HCT116 (cell line): ENCODE measurements around the gene TMC8. TPM values are rescaled to one million over a fixed set of nuclear protein-coding genes. Genes with fewer than 3 reads are reported as not detected.

Experiments
- ATAC-seq: fragments of 200-7000 bp; cut with Tn5 transposase; 2 replicates; pipeline ENCODE4 v1.9.1; 2020; ENCODE audit warnings: mild to moderate bottlenecking, moderate library complexity
- BruUV-seq: library from RNA; stranded (reverse); fragments of 400-500 nt; replicated peaks from 2 replicates; lab custom pipeline; 2021; lab: Mats Ljungman, UMichigan
- CTCF ChIA-PET: fragments of 300-600 bp; sonication (Branson Sonifier 250); formaldehyde crosslinking; loops from one replicate; lab custom pipeline; 2021; ENCODE audit warnings: antibody characterized with exemption; lab: Charles Lee
- POLR2A ChIA-PET: fragments of 300-600, 350-600 bp; sonication (Branson Sonifier 250); formaldehyde crosslinking; loops from one replicate; lab custom pipeline; 2021; ENCODE audit warnings: antibody characterized with exemption; lab: Charles Lee
- RAD21 ChIA-PET, 2 experiments: fragments of 300-600 bp; sonication (Branson Sonifier 250); formaldehyde crosslinking; loops; one replicate each; lab custom pipeline; 2023; ENCODE audit warnings: low total read pairs in 2 of 2; ENCODE audit not compliant: uncharacterized antibody in 2 of 2, unreplicated experiment in 2 of 2, low non-redundant PET in 1 of 2; lab: Charles Lee
- DNase-seq: peaks from one replicate; pipeline ENCODE4 v3.0.0-alpha.2; 2010; ENCODE audit warnings: low read depth, low spot score
- H2AFZ ChIP-seq: fragments of 200-600 bp; shearing (Covaris generic), sonication (generic); 2 replicates; pipeline ENCODE4 v1.6.1; 2017; ENCODE audit warnings: low read depth, mixed run types, mixed read lengths, antibody characterized with exemption, low read length; ENCODE audit not compliant: poor library complexity, severe bottlenecking
- H3K27ac ChIP-seq: 2 replicates; pipeline ENCODE4 v1.5.1; 2012; ENCODE audit warnings: low read depth, low read length
- H3K27me3 ChIP-seq: fragments of 200-600 bp; sonication (generic); 2 replicates; pipeline ENCODE4 v1.6.1; 2016; ENCODE audit warnings: mixed run types, low read length, mixed read lengths; ENCODE audit not compliant: insufficient read depth
- H3K36me3 ChIP-seq, 2 experiments: fragments of 200-500 bp in 1 of 2; fragments of 200-600 bp in 1 of 2; sonication (Bioruptor generic) in 1 of 2; sonication (generic) in 1 of 2; 2 replicates each; pipeline versions ENCODE4 v1.5.1 to v1.6.1; 2014 to 2016; ENCODE audit warnings: low read length in 2 of 2, inconsistent platforms in 1 of 2, mixed read lengths in 1 of 2, mixed run types in 1 of 2; ENCODE audit not compliant: insufficient read depth in 2 of 2, control insufficient read depth in 1 of 2
- H3K4me1 ChIP-seq, 2 experiments: fragments of 200-600 bp in 1 of 2; sonication (generic) in 1 of 2; 2 replicates each; pipeline versions ENCODE4 v1.5.1 to v1.6.1; 2012 to 2017; ENCODE audit warnings: low read length in 2 of 2, inconsistent platforms in 1 of 2, mild to moderate bottlenecking in 1 of 2, mixed read lengths in 1 of 2, mixed run types in 1 of 2, moderate library complexity in 1 of 2; ENCODE audit not compliant: insufficient read depth in 2 of 2, control insufficient read depth in 1 of 2
- H3K4me2 ChIP-seq: fragments of 200-600 bp; sonication (generic); 2 replicates; pipeline ENCODE4 v1.6.1; 2017; ENCODE audit warnings: mixed run types, low read length, mixed read lengths
- H3K4me3 ChIP-seq, 2 experiments: fragments of 200-600 bp in 1 of 2; sonication (generic) in 1 of 2; replicated peaks in 1 of 2; 2 replicates each; pipeline ENCODE4 v1.5.1; 2011 to 2016; ENCODE audit warnings: low read length in 2 of 2, control low read depth in 1 of 2, low read depth in 1 of 2, mild to moderate bottlenecking in 1 of 2, mixed read lengths in 1 of 2, mixed run types in 1 of 2
- H3K79me2 ChIP-seq: fragments of 200-600 bp; sonication (generic); 2 replicates; pipeline ENCODE4 v1.6.1; 2017; ENCODE audit warnings: mild to moderate bottlenecking, mixed run types, low read length, moderate library complexity, mixed read lengths; ENCODE audit not compliant: insufficient read depth
- H3K9ac ChIP-seq: fragments of 200-600 bp; sonication (generic); 2 replicates; pipeline ENCODE4 v1.6.1; 2016; ENCODE audit warnings: low read length, mixed read lengths
- H3K9me2 ChIP-seq: fragments of 200-600 bp; sonication (generic), shearing (Covaris generic); 2 replicates; pipeline ENCODE4 v1.6.1; 2017; ENCODE audit warnings: mixed run types, mild to moderate bottlenecking, moderate library complexity; ENCODE audit not compliant: insufficient read depth
- H3K9me3 ChIP-seq, 2 experiments: fragments of 200-500 bp in 1 of 2; fragments of 200-600 bp in 1 of 2; sonication (Bioruptor generic) in 1 of 2; sonication (generic) in 1 of 2; 2 replicates each; pipeline ENCODE4 v1.6.1; 2014 to 2017; ENCODE audit warnings: low read length in 2 of 2, mixed read lengths in 2 of 2, inconsistent platforms in 1 of 2, low read depth in 1 of 2, mild to moderate bottlenecking in 1 of 2, mixed run types in 1 of 2, moderate library complexity in 1 of 2; ENCODE audit not compliant: control insufficient read depth in 1 of 2, insufficient read depth in 1 of 2
- H4K20me1 ChIP-seq: fragments of 200-600 bp; sonication (generic), shearing (Covaris generic); 2 replicates; pipeline ENCODE4 v1.6.1; 2017; ENCODE audit warnings: mixed run types, mild to moderate bottlenecking, moderate library complexity; ENCODE audit not compliant: insufficient read depth
- ATF3 ChIP-seq: IDR thresholded peaks from 2 replicates; pipeline ENCODE4 v1.6.1; 2012
- CBX3 ChIP-seq: IDR thresholded peaks from 2 replicates; pipeline ENCODE4 v1.6.1; 2012; ENCODE audit warnings: low read depth
- CEBPB ChIP-seq: IDR thresholded peaks from 2 replicates; pipeline ENCODE4 v1.6.1; 2012; ENCODE audit warnings: low read depth
- CTCF ChIP-seq, 3 experiments: fragments of 200-600 bp in 1 of 3; sonication (generic) in 1 of 3; IDR thresholded peaks in 2 of 3; conservative IDR thresholded peaks in 1 of 3; 2 replicates each; pipeline ENCODE4 v1.5.1; 2012 to 2017; ENCODE audit warnings: low read depth in 2 of 3, low read length in 2 of 3, antibody characterized with exemption in 1 of 3, borderline replicate concordance in 1 of 3, control low read depth in 1 of 3, mild to moderate bottlenecking in 1 of 3, mixed read lengths in 1 of 3, mixed run types in 1 of 3, moderate library complexity in 1 of 3; ENCODE audit not compliant: insufficient read depth in 1 of 3
- EGR1 ChIP-seq: IDR thresholded peaks from 2 replicates; pipeline ENCODE4 v1.6.1; 2012; ENCODE audit warnings: low read depth
- ELF1 ChIP-seq: IDR thresholded peaks from 2 replicates; pipeline ENCODE4 v1.6.1; 2012; ENCODE audit warnings: low read depth, borderline replicate concordance
- EZH2 ChIP-seq: fragments of 200-600 bp; sonication (generic); IDR thresholded peaks from 2 replicates; pipeline ENCODE4 v1.6.1; 2017; ENCODE audit warnings: antibody characterized with exemption, mixed run types
- EZH2phosphoT487 ChIP-seq: fragments of 200-600 bp; IDR thresholded peaks from 2 replicates; pipeline ENCODE4 v1.6.1; 2018; ENCODE audit warnings: antibody characterized with exemption, borderline replicate concordance
- FOSL1 ChIP-seq: IDR thresholded peaks from 2 replicates; pipeline ENCODE4 v1.6.1; 2012; ENCODE audit warnings: low read depth
- JUND ChIP-seq: IDR thresholded peaks from 2 replicates; pipeline ENCODE4 v1.6.1; 2012
- MAX ChIP-seq: IDR thresholded peaks from 2 replicates; pipeline ENCODE4 v1.6.1; 2012
- POLR2A ChIP-seq: IDR thresholded peaks from 2 replicates; pipeline ENCODE4 v1.7.0; 2011; ENCODE audit warnings: borderline replicate concordance; ENCODE audit not compliant: insufficient read depth, insufficient read length; ENCODE audit errors: extremely low read depth
- REST ChIP-seq: IDR thresholded peaks from 2 replicates; pipeline ENCODE4 v1.6.1; 2012; ENCODE audit warnings: low read depth
- SP1 ChIP-seq: IDR thresholded peaks from 2 replicates; pipeline ENCODE4 v1.6.1; 2012; ENCODE audit warnings: low read depth
- YY1 ChIP-seq: IDR thresholded peaks from 2 replicates; pipeline ENCODE4 v1.6.1; 2011; ENCODE audit warnings: low read length, low read depth, moderate library complexity, mild to moderate bottlenecking; ENCODE audit not compliant: insufficient replicate concordance; ENCODE audit errors: extremely low read depth
- ZBTB33 ChIP-seq: IDR thresholded peaks from 2 replicates; pipeline ENCODE4 v1.6.1; 2011; ENCODE audit warnings: mild to moderate bottlenecking, low read length, moderate library complexity; ENCODE audit not compliant: insufficient replicate concordance; ENCODE audit errors: extremely low read depth
- ZFX ChIP-seq: fragments of 450-650 bp; IDR thresholded peaks from 2 replicates; pipeline ENCODE4 v1.6.1; 2017
- intact Hi-C: fragments of 100-400 bp; cut with micrococcal nuclease; formaldehyde crosslinking; loops from 2 replicates; pipeline ENCODE4 v1.10.0; 2022
- total RNA-seq: library from RNA; stranded (reverse); gene quantifications from one replicate; pipeline ENCODE4 v1.2.1, GENCODE V29; 2021; ENCODE audit not compliant: unreplicated experiment

The TMC8 gene
- total RNA-seq, 1 experiment from 2014 or later: 7.8 TPM

- TF ChIP-seq POLR2A (no peak), ZBTB33 (no peak), YY1 (no peak), CEBPB (no peak)
Measured at GRCh38 chr17:78179372-78179771, 48.8 kb downstream of the TMC8 start (continued).

GRCh38 chr17:78180083-78180482 is 49.5 kb downstream of the TMC8 start:
- ChIA-PET CTCF (no interaction called here), RAD21 (no interaction called here), POLR2A (no interaction called here)
- no peak overlapping the region for H2AFZ ChIP-seq
- H4K20me1 ChIP-seq: no peaks in the 10 kb centered on the region
- H3K36me3 ChIP-seq: peaks cover 51 to 73% of the 10 kb centered on the region in 2 experiments
- no peaks in the 10 kb centered on the region for H3K9me3 ChIP-seq
- no peak overlapping the region for H3K9ac ChIP-seq
- H3K4me3 ChIP-seq: no peak overlapping the region
- intact Hi-C loops: no loop called here
- ATAC-seq: no peak
- no TSS peak for BruUV-seq
- H3K4me2 ChIP-seq: no peak overlapping the region
- no peak for DNase-seq
- peaks cover 44% of the 10 kb centered on the region for H3K79me2 ChIP-seq
- no peaks in the 10 kb centered on the region for H3K27me3 ChIP-seq
- no peaks in the 10 kb centered on the region for H3K9me2 ChIP-seq
- H3K4me1 ChIP-seq: peaks cover 10 to 16% of the 10 kb centered on the region in 2 experiments; a peak in 3 of 4 replicates
- no peak overlapping the region; the same call in 1 of the 2 replicates for H3K27ac ChIP-seq
- no peak for TF ChIP-seq YY1
- no peak for TF ChIP-seq POLR2A
- TF ChIP-seq FOSL1: no peak
- no peak for TF ChIP-seq EGR1
- no peak for TF ChIP-seq CTCF (IDR thresholded peaks at IDR 0.05 in 2 of 3, conservative IDR thresholded peaks at IDR 0.05 in 1 of 3; ENCODE audit: borderline replicate concordance in 1 of 3, insufficient read depth in 1 of 3, low read depth in 2 of 3, low read length in 2 of 3)
- TF ChIP-seq ZFX: no peak
- TF ChIP-seq ATF3: no peak
- TF ChIP-seq CBX3: no peak
- no peak for TF ChIP-seq REST
- no peak for TF ChIP-seq SP1
- no peak for TF ChIP-seq MAX
- no peak for TF ChIP-seq EZH2phosphoT487
- no peak for TF ChIP-seq CEBPB
- no peak for TF ChIP-seq EZH2
- TF ChIP-seq ELF1: no peak
- no peak for TF ChIP-seq JUND
